Measurements from ENCODE around the gene WWOX.
A peak's percentile ranks its signal among the peaks of the same experiment; 100 is the strongest.

The WWOX gene

DNA sequence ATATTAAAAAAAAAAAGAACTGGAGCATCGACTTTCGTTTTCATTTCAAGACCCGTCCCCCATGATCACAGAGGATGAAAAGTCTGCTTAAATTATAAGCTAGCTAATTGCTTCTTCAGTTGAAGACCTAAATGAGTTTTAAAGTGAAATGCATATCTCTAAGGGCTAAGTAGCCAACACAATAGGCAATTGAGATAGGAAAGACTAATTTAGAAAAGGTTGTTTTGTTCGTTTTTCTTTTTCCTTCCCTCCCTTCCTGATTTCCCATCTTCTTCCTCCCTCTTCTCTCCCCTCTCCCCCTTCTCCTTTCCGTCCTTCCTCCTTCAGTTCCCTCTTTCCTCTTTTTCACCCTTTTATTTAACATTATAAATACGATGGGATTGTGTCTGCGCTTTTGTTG, 377.2 kb downstream of the WWOX start:
- Histone ChIP-seq H3K4me1 (ENCODE audit: low read depth, poor library complexity, severe bottlenecking) (no peaks in the 10 kb centered on the region), H3K27ac (no peak overlapping the region), H3K4me2 (no peak overlapping the region), H3K79me2 (ENCODE audit: insufficient read depth, low read depth) (no peaks in the 10 kb centered on the region), H3K9ac (no peak overlapping the region), H3K36me3 (ENCODE audit: insufficient read depth) (no peaks in the 10 kb centered on the region), H2AFZ (ENCODE audit: low read depth) (no peak overlapping the region), H4K20me1 (ENCODE audit: insufficient read depth) (no peaks in the 10 kb centered on the region), H3K4me3 (IDR thresholded peaks at IDR 0.05; ENCODE audit: insufficient read depth, low read depth, low read length) (no peak overlapping the region), H3K27me3 (ENCODE audit: insufficient read depth, low read depth) (no peaks in the 10 kb centered on the region)
- TF ChIP-seq, protein P1, sequence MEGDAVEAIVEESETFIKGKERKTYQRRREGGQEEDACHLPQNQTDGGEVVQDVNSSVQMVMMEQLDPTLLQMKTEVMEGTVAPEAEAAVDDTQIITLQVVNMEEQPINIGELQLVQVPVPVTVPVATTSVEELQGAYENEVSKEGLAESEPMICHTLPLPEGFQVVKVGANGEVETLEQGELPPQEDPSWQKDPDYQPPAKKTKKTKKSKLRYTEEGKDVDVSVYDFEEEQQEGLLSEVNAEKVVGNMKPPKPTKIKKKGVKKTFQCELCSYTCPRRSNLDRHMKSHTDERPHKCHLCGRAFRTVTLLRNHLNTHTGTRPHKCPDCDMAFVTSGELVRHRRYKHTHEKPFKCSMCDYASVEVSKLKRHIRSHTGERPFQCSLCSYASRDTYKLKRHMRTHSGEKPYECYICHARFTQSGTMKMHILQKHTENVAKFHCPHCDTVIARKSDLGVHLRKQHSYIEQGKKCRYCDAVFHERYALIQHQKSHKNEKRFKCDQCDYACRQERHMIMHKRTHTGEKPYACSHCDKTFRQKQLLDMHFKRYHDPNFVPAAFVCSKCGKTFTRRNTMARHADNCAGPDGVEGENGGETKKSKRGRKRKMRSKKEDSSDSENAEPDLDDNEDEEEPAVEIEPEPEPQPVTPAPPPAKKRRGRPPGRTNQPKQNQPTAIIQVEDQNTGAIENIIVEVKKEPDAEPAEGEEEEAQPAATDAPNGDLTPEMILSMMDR (conservative IDR thresholded peaks at IDR 0.05; ENCODE audit: low read depth, low read length) = no peak

DNA sequence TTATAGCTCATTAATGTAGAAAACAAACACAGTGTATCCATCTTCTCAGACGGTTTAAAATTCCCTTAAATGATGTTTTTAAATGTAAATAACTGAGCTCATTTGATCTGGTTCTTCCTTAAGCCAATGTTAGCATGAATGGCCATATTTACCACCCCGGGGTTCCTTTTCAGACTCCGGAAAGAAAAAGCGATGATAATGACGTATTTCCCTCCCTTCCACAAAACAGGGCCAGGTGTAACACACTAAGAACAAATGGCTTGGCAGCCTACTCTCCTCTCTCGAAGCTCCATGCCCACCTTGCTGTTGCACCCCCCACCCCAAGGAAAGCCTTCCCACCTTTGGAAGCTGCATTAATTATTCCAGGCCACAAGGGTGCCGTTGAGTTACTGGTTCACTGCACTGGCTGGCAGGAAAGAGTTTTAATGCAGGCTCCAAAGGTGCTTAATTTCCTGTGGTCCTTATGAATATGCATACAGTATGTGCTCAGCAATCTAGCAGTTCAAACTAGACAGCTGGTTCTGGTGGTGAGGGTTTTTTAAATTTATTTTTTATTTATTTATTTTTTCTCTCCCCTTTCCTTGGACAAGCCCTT, 378.9 kb downstream of the WWOX start:
- Histone ChIP-seq H3K4me1 (ENCODE audit: low read depth, poor library complexity, severe bottlenecking) (no peaks in the 10 kb centered on the region), H3K4me2 (no peak overlapping the region), H3K9ac (no peak overlapping the region), H3K4me3 (IDR thresholded peaks at IDR 0.05; ENCODE audit: insufficient read depth, low read depth, low read length) (no peak overlapping the region), H3K36me3 (ENCODE audit: insufficient read depth) (no peaks in the 10 kb centered on the region), H2AFZ (ENCODE audit: low read depth) (no peak overlapping the region), H3K27ac (no peak overlapping the region), H3K27me3 (ENCODE audit: insufficient read depth, low read depth) (no peaks in the 10 kb centered on the region), H4K20me1 (ENCODE audit: insufficient read depth) (no peaks in the 10 kb centered on the region), H3K79me2 (ENCODE audit: insufficient read depth, low read depth) (no peaks in the 10 kb centered on the region)
- TF ChIP-seq, protein P1 (conservative IDR thresholded peaks at IDR 0.05; ENCODE audit: low read depth, low read length) = peak; percentile 44

DNA sequence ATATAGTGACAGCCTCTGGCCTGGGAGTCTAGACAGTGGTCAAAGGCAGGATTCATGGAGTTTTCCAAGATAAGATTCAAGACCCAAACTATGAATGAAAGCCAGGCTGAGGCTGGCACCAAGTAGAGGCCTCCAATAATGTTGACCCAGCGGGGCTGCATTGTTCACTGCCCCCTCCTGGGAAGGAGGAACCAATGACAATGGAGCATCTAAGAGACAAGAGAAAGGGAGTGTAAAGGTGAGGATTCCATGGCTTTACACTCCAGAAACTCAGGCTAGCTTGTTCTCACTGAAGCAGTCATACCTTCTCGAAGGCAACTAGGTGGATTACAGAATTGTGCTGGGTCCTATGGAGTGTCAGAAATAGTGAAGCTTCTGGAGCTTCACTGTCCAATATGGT, 380.3 kb downstream of the WWOX start:
- TF ChIP-seq, protein P1 (conservative IDR thresholded peaks at IDR 0.05; ENCODE audit: low read depth, low read length) = no peak

DNA sequence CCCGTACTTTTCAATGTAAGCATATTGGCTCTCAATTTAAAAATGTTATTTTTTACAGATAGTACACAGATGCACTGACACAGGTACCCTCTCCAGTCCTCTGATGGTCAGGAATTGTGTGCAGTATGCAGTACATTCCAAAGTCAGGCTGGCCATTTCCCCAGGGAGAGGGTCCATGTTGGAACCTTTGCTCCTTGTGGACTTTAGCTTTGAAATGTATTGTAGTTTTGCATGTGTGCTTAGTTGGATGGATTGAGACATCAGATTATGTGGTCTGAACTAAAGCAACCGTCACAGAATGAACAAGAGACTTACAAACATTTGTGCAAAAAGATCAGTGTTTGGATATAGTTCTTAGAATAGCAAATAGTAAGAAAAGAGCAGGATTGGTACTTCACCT, 381.1 kb downstream of the WWOX start:
- Histone ChIP-seq H4K20me1 (ENCODE audit: insufficient read depth) (no peaks in the 10 kb centered on the region), H3K4me2 (no peak overlapping the region), H2AFZ (ENCODE audit: low read depth) (no peak overlapping the region), H3K27me3 (ENCODE audit: insufficient read depth, low read depth) (no peaks in the 10 kb centered on the region), H3K4me1 (ENCODE audit: low read depth, poor library complexity, severe bottlenecking) (no peaks in the 10 kb centered on the region), H3K79me2 (ENCODE audit: insufficient read depth, low read depth) (no peaks in the 10 kb centered on the region), H3K4me3 (IDR thresholded peaks at IDR 0.05; ENCODE audit: insufficient read depth, low read depth, low read length) (no peak overlapping the region), H3K27ac (no peak overlapping the region), H3K9ac (no peak overlapping the region), H3K36me3 (ENCODE audit: insufficient read depth) (no peaks in the 10 kb centered on the region)
- TF ChIP-seq, protein P1 (conservative IDR thresholded peaks at IDR 0.05; ENCODE audit: low read depth, low read length) = no peak

More for the DNA sequence above, 380.3 kb downstream of the WWOX start:
- no peak overlapping the region for H2AFZ ChIP-seq (ENCODE audit: low read depth)
- H3K9ac ChIP-seq = no peak overlapping the region
- no peaks in the 10 kb centered on the region for H3K79me2 ChIP-seq (ENCODE audit: insufficient read depth, low read depth)
- H3K27me3 ChIP-seq (ENCODE audit: insufficient read depth, low read depth) = no peaks in the 10 kb centered on the region
- no peak overlapping the region for H3K4me3 ChIP-seq (IDR thresholded peaks at IDR 0.05; ENCODE audit: insufficient read depth, low read depth, low read length)
- H3K4me2 ChIP-seq = no peak overlapping the region
- H3K27ac ChIP-seq = no peak overlapping the region
- H4K20me1 ChIP-seq (ENCODE audit: insufficient read depth) = no peaks in the 10 kb centered on the region
- no peaks in the 10 kb centered on the region for H3K36me3 ChIP-seq (ENCODE audit: insufficient read depth)
- no peaks in the 10 kb centered on the region for H3K4me1 ChIP-seq (ENCODE audit: low read depth, poor library complexity, severe bottlenecking)

Measured in KMS-11 (cell line).